Esophagus squamous epithelium (tissue), 4 donors: ENCODE results near the gene AGBL1.

ENCODE experiments used
- CTCF ChIP-seq, 6 experiments: fragments of 450-650 bp in 4 of 6; fragments of 200-600 bp in 2 of 6; sonication (generic) in 2 of 6; IDR thresholded peaks; one replicate each; pipeline ENCODE4 v1.5.1; 2016 to 2019; ENCODE audit warnings: antibody characterized with exemption in 6 of 6, mild to moderate bottlenecking in 4 of 6, moderate library complexity in 4 of 6
- POLR2A ChIP-seq, 4 donors: fragments of 450-650 bp; IDR thresholded peaks; one replicate each; pipeline ENCODE4 v1.6.1; 2017; ENCODE audit warnings: antibody characterized with exemption in 4 of 4, mild to moderate bottlenecking in 4 of 4, moderate library complexity in 3 of 4

- TF ChIP-seq POLR2A (IDR thresholded peaks at IDR 0.05) (no peak), CTCF (IDR thresholded peaks at IDR 0.05) (no peak)
These were observed 952.0 kb downstream of the AGBL1 start for GRCh38 chr15:87031540-87032230.
